GM12892 (cell line): ENCODE measurements around the gene SLC5A2.
"Not testable (repeated sequence)": the region's sequence is repeated elsewhere in the genome, so short reads cannot be mapped to it uniquely, and the experiment has no call there.

ENCODE experiments used
- DNase-seq: peaks from one replicate; pipeline ENCODE4 v3.0.0; 2011; ENCODE audit not compliant: insufficient read length
- FAIRE-seq: peaks from 2 replicates; lab custom pipeline; 2011; peaks lifted over from hg19 to GRCh38; lab: Jason Lieb, UNC
- POLR2A ChIP-seq: IDR thresholded peaks from 2 replicates; pipeline ENCODE4 v1.6.1; 2011; ENCODE audit warnings: low read depth, low read length, control low read depth
- POLR2AphosphoS5 ChIP-seq: IDR thresholded peaks from 2 replicates; pipeline ENCODE4 v1.6.1; 2011; ENCODE audit warnings: low read depth, low read length, control low read depth
- TAF1 ChIP-seq: IDR thresholded peaks from 2 replicates; pipeline ENCODE4 v1.6.1; 2011; ENCODE audit warnings: low read depth, mild to moderate bottlenecking, control low read depth, low read length, borderline replicate concordance

The SLC5A2 gene

DNA sequence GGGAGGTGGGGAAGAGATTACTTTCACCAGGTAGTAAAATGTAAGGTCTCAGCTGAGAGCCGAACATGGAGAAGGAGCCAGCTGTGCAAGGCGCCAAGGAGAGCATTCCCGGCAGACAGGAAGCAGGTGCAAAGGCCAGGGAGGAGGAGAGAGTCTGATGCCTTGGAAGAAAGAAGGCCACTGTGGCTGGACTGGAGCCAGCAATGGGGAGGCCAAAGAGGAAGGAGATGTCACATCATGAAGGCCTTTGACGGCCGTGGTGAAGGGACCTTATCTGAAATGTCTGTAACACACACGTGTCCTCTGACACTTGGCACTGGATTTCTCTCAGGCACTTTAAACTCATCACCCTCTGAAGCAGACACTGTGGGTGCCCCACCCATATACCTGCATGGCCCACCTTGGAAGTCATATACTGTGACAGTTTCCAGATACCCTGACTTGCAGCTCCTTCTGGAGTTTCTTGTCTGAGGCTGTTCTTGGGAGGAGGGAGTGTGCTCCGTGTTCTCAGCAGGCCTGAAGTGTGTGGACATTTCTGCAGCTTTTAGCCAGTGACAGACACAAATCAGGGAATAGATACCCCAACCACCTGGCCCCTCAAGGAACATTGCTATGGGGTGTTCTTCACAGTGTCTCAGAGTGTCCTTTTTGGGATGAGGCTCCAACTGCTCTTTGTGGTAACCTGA is 1.9 kb upstream of the SLC5A2 start:
- no peak for FAIRE-seq
- DNase-seq: no peak
- no peak for TF ChIP-seq POLR2A
- no peak for TF ChIP-seq TAF1
- no peak for TF ChIP-seq POLR2AphosphoS5

DNA sequence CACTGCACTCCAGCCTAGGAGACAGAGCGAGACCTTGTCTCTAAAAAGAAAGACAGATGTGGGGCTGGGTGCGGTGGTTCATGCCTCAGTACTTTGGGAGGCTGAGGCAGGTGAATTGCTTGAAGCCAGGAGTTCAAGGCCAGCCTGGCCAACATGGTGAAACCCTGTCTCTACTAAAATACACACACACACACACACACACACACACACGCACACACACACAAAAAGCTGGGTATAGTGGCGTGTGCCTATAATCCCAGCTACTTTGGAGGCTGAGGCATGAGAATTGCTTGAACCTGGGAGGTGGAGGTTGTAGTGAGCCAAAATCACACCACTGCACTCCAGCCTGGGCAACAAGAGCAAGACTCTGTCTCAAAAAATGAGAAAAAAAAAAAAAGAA is 1.1 kb downstream of the SLC5A2 start:
- not testable (repeated sequence) for FAIRE-seq, DNase-seq

DNA sequence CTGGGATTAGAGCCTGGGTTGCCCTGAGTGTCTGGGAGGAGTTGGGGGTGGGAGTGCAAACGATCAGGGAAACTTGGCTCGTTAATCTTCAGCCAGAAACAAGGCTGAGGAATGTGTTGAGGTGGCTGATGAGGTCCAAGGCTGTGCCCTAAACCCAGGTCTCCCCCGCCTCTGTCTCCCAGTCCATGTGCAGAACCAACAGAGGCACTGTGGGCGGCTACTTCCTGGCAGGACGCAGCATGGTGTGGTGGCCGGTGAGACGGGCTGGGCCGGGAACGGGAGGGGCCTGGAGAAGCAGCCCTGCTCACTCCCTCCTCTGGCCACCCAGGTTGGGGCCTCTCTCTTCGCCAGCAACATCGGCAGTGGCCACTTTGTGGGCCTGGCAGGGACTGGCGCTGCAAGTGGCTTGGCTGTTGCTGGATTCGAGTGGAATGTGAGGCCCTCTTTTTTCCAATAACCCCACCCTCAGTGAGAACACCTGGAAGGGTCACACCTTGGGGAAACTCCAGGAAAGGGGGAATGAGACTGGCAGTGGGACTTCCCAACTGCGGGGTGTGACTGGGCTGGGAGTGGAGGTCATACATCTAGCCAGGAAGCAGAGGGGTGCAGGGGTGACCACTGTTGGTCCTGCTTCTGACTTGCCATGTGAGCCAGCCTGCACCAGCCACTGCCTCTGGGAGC is 1.7 kb downstream of the SLC5A2 start:
- DNase-seq (no peak), FAIRE-seq (no peak)
- TF ChIP-seq POLR2A (no peak), POLR2AphosphoS5 (no peak), TAF1 (no peak)

DNA sequence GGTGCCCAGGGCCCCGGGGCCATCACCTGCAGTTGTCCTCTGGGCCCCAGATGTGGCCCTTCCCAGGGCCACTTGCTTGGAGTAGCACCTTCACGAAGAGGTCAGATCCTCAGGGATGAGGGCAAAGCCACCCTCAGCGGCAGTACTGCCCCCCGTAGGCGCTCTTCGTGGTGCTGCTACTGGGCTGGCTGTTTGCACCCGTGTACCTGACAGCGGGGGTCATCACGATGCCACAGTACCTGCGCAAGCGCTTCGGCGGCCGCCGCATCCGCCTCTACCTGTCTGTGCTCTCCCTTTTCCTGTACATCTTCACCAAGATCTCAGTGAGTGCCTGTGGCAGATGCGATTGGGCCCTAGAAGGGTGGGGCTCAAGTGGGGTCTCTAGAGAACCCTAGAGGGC is 2.6 kb downstream of the SLC5A2 start:
- DNase-seq (no peak), FAIRE-seq (no peak)
- no peak for TF ChIP-seq TAF1
- TF ChIP-seq POLR2A: no peak

DNA sequence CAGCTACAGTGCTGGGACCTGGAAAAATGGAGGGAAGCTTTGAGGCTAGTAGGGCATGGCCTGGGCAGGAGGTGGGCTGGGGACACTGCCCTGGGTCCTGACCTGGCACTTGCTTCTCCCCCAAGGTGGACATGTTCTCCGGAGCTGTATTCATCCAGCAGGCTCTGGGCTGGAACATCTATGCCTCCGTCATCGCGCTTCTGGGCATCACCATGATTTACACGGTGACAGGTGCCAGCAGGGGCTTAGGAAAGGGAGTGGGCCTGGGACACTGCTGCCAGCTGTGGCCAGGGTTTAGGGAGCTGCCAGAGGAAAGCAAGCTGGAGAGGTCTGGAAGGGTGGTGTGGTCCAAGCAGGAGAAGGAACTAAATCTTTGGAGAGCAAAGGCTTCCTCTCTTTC is 3.1 kb downstream of the SLC5A2 start:
- no peak for TF ChIP-seq POLR2AphosphoS5
- no peak for TF ChIP-seq TAF1
- TF ChIP-seq POLR2A: no peak
- no peak for FAIRE-seq
- DNase-seq: no peak

DNA sequence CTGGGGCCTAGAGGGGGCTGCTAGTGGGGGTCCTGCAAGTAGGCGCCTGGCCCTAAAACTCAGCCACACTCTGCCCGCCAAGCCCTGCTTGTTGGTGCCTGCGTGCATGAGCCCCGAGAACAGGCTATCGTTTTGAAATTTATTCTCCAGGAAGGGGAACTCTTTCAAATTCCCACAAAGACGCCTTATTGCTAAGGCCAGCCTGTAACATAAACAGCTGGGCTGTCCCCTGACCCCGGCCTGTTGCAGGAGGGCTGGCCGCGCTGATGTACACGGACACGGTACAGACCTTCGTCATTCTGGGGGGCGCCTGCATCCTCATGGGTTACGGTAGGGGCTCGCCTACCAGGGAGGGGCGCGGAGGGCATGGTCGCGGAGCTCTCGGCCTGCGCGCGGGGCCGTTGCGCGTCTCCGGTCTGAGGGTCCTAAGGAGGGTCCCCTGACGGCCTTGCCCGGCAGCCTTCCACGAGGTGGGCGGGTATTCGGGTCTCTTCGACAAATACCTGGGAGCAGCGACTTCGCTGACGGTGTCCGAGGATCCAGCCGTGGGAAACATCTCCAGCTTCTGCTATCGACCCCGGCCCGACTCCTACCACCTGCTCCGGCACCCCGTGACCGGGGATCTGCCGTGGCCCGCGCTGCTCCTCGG is 4.3 kb downstream of the SLC5A2 start:
- DNase-seq (no peak), FAIRE-seq (no peak)
- TF ChIP-seq POLR2AphosphoS5: no peak

DNA sequence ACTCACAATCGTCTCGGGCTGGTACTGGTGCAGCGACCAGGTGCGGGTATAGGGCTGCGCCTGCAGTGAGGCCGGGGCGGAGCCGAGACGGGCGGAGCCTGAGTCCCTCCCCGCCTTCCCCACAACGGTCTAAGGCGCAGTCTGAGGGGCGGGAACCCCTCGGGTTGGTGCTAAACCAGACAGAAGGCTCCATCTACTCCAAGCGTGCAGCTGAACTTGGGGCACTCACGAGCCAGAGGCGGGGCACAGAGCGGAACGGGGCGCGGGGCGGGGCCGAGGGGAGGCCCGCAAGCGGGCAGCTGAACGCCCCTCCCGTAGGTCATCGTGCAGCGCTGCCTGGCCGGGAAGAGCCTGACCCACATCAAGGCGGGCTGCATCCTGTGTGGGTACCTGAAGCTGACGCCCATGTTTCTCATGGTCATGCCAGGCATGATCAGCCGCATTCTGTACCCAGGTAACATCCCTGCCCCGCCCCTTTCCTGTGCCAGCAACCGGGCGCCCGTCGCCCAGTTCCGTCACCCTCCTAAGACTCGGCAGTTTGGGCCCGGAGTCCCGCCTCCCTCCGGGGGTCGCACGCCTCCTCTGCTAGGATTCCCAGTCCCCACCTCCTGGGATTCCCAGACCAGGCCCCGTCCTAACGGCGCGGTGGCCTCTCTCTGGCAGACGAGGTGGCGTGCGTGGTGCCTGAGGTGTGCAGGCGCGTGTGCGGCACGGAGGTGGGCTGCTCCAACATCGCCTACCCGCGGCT is 5.0 kb downstream of the SLC5A2 start:
- DNase-seq: peak; percentile 71
- FAIRE-seq: no peak
- TF ChIP-seq POLR2A: no peak
- TF ChIP-seq TAF1: no peak
- TF ChIP-seq POLR2AphosphoS5: no peak

DNA sequence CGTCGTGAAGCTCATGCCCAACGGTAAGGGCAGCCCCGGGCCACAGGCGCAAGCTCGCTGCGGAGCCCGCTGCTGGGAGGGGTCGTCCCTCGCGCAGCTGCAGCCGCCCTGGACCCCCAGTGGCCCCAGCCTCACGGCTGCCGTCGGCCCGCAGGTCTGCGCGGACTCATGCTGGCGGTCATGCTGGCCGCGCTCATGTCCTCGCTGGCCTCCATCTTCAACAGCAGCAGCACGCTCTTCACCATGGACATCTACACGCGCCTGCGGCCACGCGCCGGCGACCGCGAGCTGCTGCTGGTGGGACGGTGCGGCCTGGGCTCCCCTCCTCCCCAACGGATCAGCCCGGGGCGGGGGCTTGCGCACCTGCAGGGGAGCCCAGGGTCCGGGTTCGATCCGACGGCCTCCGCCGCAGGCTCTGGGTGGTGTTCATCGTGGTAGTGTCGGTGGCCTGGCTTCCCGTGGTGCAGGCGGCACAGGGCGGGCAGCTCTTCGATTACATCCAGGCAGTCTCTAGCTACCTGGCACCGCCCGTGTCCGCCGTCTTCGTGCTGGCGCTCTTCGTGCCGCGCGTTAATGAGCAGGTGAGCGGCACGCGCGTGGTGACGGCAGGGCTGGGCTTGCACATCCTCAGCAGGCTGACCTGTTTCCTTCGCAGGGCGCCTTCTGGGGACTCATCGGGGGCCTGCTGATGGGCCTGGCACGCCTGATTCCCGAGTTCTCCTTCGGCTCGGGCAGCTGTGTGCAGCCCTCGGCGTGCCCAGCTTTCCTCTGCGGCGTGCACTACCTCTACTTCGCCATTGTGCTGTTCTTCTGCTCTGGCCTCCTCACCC is 5.8 kb downstream of the SLC5A2 start:
- no peak for DNase-seq
- no peak for TF ChIP-seq TAF1
- TF ChIP-seq POLR2AphosphoS5: no peak
- no peak for TF ChIP-seq POLR2A
- no peak for FAIRE-seq

DNA sequence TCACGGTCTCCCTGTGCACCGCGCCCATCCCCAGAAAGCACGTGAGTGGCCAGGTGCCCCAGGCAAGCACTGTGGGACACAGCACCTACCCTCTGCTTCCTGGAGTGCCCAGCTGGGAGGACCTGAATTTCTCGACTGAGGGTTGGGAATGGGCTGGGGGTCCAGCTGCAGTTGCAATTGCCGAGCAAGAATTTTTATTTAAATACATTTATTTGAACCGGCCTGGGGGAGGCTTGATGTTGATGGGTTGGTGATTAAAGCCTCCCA is 6.3 kb downstream of the SLC5A2 start:
- DNase-seq (no peak), FAIRE-seq (no peak)
- no peak for TF ChIP-seq POLR2AphosphoS5

DNA sequence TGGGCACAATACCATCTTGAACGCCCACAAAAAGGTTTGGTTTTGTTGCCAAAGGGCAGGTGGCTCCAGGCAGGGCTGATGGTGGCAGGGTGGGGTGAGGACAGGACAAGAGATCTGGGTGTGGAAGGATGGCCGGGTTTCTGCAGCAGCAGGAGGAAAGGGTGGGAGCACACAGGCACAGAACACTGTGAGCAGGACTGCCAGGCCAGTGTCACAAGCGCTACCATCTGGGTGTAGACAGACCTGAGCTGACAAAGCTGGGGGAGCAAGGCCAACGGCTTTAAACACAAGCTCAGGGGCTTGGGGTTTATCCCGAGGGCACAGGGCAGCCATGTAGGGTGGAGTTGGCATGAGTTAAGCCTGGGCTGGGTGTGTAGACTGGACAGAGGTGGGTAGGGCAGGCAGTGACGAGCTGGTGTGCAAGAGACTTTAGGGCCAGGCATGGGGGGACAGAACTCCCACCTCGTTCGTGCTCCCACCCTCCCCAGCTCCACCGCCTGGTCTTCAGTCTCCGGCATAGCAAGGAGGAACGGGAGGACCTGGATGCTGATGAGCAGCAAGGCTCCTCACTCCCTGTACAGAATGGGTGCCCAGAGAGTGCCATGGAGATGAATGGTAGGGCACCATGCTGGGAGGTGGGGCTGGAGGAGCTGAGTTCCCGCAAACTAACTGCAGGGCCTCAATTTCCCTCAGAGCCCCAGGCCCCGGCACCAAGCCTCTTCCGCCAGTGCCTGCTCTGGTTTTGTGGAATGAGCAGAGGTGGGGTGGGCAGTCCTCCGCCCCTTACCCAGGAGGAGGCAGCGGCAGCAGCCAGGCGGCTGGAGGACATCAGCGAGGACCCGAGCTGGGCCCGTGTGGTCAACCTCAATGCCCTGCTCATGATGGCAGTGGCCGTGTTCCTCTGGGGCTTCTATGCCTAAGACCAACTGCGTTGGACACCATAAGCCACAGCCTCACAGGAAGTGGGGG is 7.0 kb downstream of the SLC5A2 start:
- TF ChIP-seq POLR2A (no peak), TAF1 (no peak), POLR2AphosphoS5 (no peak)
- no peak for DNase-seq
- FAIRE-seq: no peak
